GM21723 (cell line): ENCODE data around the gene MAP3K12.
A peak's percentile ranks its signal among the peaks of the same experiment; 100 is the strongest.
"Not testable (repeated sequence)": the region's sequence is repeated elsewhere in the genome, so short reads cannot be mapped to it uniquely, and the experiment has no call there.

Source experiments
- ATAC-seq: cut with Tn5 transposase; IDR thresholded peaks from one replicate; pipeline ENCODE4 v1.9.1; 2021; ENCODE audit warnings: mild to moderate bottlenecking, moderate library complexity; ENCODE audit not compliant: unreplicated experiment

Gene MAP3K12

GRCh38 chr12:53499266-53500141 lies at the start of gene MAP3K12:
Gene MAP3K12 (minus strand): TSS chr12:53499458. CDS start chr12:53487391, 12,067 bp downstream.
- no peak for ATAC-seq

GRCh38 chr12:53548354-53548753 lies 49.1 kb upstream of the MAP3K12 start:
- not testable (repeated sequence) for ATAC-seq

GRCh38 chr12:53543539-53543938 lies 44.3 kb upstream of the MAP3K12 start:
- ATAC-seq, result peak; percentile 88

- no peak for ATAC-seq
Measured at GRCh38 chr12:53539526-53539925, 40.3 kb upstream of the MAP3K12 start.

- no peak for ATAC-seq
Measured at GRCh38 chr12:53538209-53538689, 39.0 kb upstream of the MAP3K12 start.

- no peak for ATAC-seq
Measured at GRCh38 chr12:53536962-53537361, 37.7 kb upstream of the MAP3K12 start.

- no peak for ATAC-seq
Measured at GRCh38 chr12:53533471-53533870, 34.2 kb upstream of the MAP3K12 start.

GRCh38 chr12:53532524-53533445 lies 33.5 kb upstream of the MAP3K12 start:
- no peak for ATAC-seq

GRCh38 chr12:53532021-53532420 lies 32.8 kb upstream of the MAP3K12 start:
- no peak for ATAC-seq

- no peak for ATAC-seq
Measured at GRCh38 chr12:53530920-53531319, 31.7 kb upstream of the MAP3K12 start.

GRCh38 chr12:53530061-53530460 lies 30.8 kb upstream of the MAP3K12 start:
- ATAC-seq, result no peak

- no peak for ATAC-seq
Measured at GRCh38 chr12:53524476-53524875, 25.2 kb upstream of the MAP3K12 start.

GRCh38 chr12:53523131-53523530 lies 23.9 kb upstream of the MAP3K12 start:
- no peak for ATAC-seq

GRCh38 chr12:53518381-53518780 lies 19.1 kb upstream of the MAP3K12 start:
- ATAC-seq, result no peak

- ATAC-seq, result no peak
Measured at GRCh38 chr12:53516758-53517455, 17.6 kb upstream of the MAP3K12 start.

- ATAC-seq, result no peak
Measured at GRCh38 chr12:53515291-53515680, 16.0 kb upstream of the MAP3K12 start.

- ATAC-seq, result no peak
Measured at GRCh38 chr12:53514628-53515290, 15.5 kb upstream of the MAP3K12 start.

GRCh38 chr12:53513712-53514410 lies 14.6 kb upstream of the MAP3K12 start:
- ATAC-seq, result no peak

GRCh38 chr12:53510181-53510812 lies 11.0 kb upstream of the MAP3K12 start:
- no peak for ATAC-seq
